ENCODE measurements around the gene CTNND1. TPM values are rescaled to one million over a fixed set of nuclear protein-coding genes. Genes with fewer than 3 reads are reported as not detected.

The CTNND1 gene
- total and polyA plus RNA-seq, 2 experiments from 2014 or later, result 39.1 to 136 TPM

GRCh38 chr11:57771365-57771764 lies 9.8 kb downstream of the CTNND1 start:
- H3K27ac ChIP-seq (ENCODE audit: low read depth), result no peak overlapping the region
- H3K4me1 ChIP-seq (ENCODE audit: insufficient read depth), result peaks cover 14% of the 10 kb centered on the region
- no peak overlapping the region for H3K4me3 ChIP-seq
- no peaks in the 10 kb centered on the region for H3K9me3 Mint-ChIP-seq
- DNase-seq (ENCODE audit: low spot score), result no peak
- no peak for ATAC-seq
- no peaks in the 10 kb centered on the region for H3K27me3 ChIP-seq (ENCODE audit: insufficient read depth)
- H3K4me2 ChIP-seq, result no peak overlapping the region
- H3K79me2 ChIP-seq (replicated peaks; ENCODE audit: insufficient read depth), result peaks cover 100% of the 10 kb centered on the region
- no peaks in the 10 kb centered on the region for H3K36me3 ChIP-seq (ENCODE audit: insufficient read depth)
- peaks cover 40% of the 10 kb centered on the region for H3K4me1 Mint-ChIP-seq
- no peak overlapping the region for H3K27ac Mint-ChIP-seq
- H3K4me3 Mint-ChIP-seq, result no peak overlapping the region; the same call in 2 of the 3 replicates
- peaks cover 35% of the 10 kb centered on the region for H4K20me1 ChIP-seq (replicated peaks; ENCODE audit: insufficient read depth)
- no peaks in the 10 kb centered on the region for H3K9me2 ChIP-seq (ENCODE audit: insufficient read depth)
- no peaks in the 10 kb centered on the region for H3F3A ChIP-seq (replicated peaks; ENCODE audit: low read depth)
- no peak overlapping the region for H2AFZ ChIP-seq
- TF ChIP-seq, protein P1, sequence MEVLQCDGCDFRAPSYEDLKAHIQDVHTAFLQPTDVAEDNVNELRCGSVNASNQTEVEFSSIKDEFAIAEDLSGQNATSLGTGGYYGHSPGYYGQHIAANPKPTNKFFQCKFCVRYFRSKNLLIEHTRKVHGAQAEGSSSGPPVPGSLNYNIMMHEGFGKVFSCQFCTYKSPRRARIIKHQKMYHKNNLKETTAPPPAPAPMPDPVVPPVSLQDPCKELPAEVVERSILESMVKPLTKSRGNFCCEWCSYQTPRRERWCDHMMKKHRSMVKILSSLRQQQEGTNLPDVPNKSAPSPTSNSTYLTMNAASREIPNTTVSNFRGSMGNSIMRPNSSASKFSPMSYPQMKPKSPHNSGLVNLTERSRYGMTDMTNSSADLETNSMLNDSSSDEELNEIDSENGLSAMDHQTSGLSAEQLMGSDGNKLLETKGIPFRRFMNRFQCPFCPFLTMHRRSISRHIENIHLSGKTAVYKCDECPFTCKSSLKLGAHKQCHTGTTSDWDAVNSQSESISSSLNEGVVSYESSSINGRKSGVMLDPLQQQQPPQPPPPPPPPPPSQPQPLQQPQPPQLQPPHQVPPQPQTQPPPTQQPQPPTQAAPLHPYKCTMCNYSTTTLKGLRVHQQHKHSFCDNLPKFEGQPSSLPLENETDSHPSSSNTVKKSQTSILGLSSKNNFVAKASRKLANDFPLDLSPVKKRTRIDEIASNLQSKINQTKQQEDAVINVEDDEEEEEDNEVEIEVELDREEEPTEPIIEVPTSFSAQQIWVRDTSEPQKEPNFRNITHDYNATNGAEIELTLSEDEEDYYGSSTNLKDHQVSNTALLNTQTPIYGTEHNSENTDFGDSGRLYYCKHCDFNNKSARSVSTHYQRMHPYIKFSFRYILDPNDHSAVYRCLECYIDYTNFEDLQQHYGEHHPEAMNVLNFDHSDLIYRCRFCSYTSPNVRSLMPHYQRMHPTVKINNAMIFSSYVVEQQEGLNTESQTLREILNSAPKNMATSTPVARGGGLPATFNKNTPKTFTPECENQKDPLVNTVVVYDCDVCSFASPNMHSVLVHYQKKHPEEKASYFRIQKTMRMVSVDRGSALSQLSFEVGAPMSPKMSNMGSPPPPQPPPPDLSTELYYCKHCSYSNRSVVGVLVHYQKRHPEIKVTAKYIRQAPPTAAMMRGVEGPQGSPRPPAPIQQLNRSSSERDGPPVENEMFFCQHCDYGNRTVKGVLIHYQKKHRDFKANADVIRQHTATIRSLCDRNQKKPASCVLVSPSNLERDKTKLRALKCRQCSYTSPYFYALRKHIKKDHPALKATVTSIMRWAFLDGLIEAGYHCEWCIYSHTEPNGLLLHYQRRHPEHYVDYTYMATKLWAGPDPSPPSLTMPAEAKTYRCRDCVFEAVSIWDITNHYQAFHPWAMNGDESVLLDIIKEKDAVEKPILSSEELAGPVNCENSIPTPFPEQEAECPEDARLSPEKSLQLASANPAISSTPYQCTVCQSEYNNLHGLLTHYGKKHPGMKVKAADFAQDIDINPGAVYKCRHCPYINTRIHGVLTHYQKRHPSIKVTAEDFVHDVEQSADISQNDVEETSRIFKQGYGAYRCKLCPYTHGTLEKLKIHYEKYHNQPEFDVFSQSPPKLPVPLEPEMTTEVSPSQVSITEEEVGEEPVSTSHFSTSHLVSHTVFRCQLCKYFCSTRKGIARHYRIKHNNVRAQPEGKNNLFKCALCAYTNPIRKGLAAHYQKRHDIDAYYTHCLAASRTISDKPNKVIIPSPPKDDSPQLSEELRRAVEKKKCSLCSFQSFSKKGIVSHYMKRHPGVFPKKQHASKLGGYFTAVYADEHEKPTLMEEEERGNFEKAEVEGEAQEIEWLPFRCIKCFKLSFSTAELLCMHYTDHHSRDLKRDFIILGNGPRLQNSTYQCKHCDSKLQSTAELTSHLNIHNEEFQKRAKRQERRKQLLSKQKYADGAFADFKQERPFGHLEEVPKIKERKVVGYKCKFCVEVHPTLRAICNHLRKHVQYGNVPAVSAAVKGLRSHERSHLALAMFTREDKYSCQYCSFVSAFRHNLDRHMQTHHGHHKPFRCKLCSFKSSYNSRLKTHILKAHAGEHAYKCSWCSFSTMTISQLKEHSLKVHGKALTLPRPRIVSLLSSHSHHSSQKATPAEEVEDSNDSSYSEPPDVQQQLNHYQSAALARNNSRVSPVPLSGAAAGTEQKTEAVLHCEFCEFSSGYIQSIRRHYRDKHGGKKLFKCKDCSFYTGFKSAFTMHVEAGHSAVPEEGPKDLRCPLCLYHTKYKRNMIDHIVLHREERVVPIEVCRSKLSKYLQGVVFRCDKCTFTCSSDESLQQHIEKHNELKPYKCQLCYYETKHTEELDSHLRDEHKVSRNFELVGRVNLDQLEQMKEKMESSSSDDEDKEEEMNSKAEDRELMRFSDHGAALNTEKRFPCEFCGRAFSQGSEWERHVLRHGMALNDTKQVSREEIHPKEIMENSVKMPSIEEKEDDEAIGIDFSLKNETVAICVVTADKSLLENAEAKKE (CRISPR knock-in tag; IDR thresholded peaks at IDR 0.05), result no peak
- no peak for TF ChIP-seq EZH2phosphoT487 (IDR thresholded peaks at IDR 0.05; ENCODE audit: unreplicated experiment)
- TF ChIP-seq EZH2 (IDR thresholded peaks at IDR 0.05; ENCODE audit: low read depth, unreplicated experiment), result no peak
- H3K36me3 Mint-ChIP-seq (ENCODE audit: low read depth), result peaks cover 16% of the 10 kb centered on the region
- peaks cover 13% of the 10 kb centered on the region for H3K27me3 Mint-ChIP-seq (ENCODE audit: insufficient read depth, low read depth, poor library complexity)

GRCh38 chr11:57772562-57772961 lies 11.0 kb downstream of the CTNND1 start:
- no peaks in the 10 kb centered on the region for H3K9me2 ChIP-seq (ENCODE audit: insufficient read depth)
- DNase-seq (ENCODE audit: low spot score), result no peak
- H3K27ac ChIP-seq (ENCODE audit: low read depth), result no peak overlapping the region
- no peak for ATAC-seq
- H4K20me1 ChIP-seq (replicated peaks; ENCODE audit: insufficient read depth), result peaks cover 30% of the 10 kb centered on the region
- peaks cover 48% of the 10 kb centered on the region for H3K4me1 Mint-ChIP-seq
- H3K27me3 Mint-ChIP-seq (ENCODE audit: insufficient read depth, low read depth, poor library complexity), result peaks cover 13% of the 10 kb centered on the region
- no peaks in the 10 kb centered on the region; the same call in 1 of the 2 replicates for H3F3A ChIP-seq (replicated peaks; ENCODE audit: low read depth)
- peaks cover 7% of the 10 kb centered on the region for H3K36me3 Mint-ChIP-seq (ENCODE audit: low read depth)
- H3K4me3 Mint-ChIP-seq, result no peak overlapping the region; the same call in 2 of the 3 replicates
- H3K79me2 ChIP-seq (replicated peaks; ENCODE audit: insufficient read depth), result peaks cover 100% of the 10 kb centered on the region
- no peaks in the 10 kb centered on the region for H3K36me3 ChIP-seq (ENCODE audit: insufficient read depth)
- H3K27ac Mint-ChIP-seq, result no peak overlapping the region
- no peaks in the 10 kb centered on the region for H3K27me3 ChIP-seq (ENCODE audit: insufficient read depth)
- no peak overlapping the region for H3K4me3 ChIP-seq
- no peak overlapping the region for H2AFZ ChIP-seq
- peaks cover 26% of the 10 kb centered on the region for H3K4me1 ChIP-seq (ENCODE audit: insufficient read depth)
- H3K9me3 Mint-ChIP-seq, result no peaks in the 10 kb centered on the region
- H3K4me2 ChIP-seq, result no peak overlapping the region
- TF ChIP-seq NANOG (IDR thresholded peaks at IDR 0.05; ENCODE audit: borderline replicate concordance) (no peak), STAT1 (IDR thresholded peaks at IDR 0.05; ENCODE audit: unreplicated experiment) (no peak), POLR2AphosphoS5 (IDR thresholded peaks at IDR 0.05; ENCODE audit: low read depth) (no peak)
- TF ChIP-seq, protein P2, sequence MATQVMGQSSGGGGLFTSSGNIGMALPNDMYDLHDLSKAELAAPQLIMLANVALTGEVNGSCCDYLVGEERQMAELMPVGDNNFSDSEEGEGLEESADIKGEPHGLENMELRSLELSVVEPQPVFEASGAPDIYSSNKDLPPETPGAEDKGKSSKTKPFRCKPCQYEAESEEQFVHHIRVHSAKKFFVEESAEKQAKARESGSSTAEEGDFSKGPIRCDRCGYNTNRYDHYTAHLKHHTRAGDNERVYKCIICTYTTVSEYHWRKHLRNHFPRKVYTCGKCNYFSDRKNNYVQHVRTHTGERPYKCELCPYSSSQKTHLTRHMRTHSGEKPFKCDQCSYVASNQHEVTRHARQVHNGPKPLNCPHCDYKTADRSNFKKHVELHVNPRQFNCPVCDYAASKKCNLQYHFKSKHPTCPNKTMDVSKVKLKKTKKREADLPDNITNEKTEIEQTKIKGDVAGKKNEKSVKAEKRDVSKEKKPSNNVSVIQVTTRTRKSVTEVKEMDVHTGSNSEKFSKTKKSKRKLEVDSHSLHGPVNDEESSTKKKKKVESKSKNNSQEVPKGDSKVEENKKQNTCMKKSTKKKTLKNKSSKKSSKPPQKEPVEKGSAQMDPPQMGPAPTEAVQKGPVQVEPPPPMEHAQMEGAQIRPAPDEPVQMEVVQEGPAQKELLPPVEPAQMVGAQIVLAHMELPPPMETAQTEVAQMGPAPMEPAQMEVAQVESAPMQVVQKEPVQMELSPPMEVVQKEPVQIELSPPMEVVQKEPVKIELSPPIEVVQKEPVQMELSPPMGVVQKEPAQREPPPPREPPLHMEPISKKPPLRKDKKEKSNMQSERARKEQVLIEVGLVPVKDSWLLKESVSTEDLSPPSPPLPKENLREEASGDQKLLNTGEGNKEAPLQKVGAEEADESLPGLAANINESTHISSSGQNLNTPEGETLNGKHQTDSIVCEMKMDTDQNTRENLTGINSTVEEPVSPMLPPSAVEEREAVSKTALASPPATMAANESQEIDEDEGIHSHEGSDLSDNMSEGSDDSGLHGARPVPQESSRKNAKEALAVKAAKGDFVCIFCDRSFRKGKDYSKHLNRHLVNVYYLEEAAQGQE (IDR thresholded peaks at IDR 0.05; ENCODE audit: unreplicated experiment), result no peak
- TF ChIP-seq, protein P3, sequence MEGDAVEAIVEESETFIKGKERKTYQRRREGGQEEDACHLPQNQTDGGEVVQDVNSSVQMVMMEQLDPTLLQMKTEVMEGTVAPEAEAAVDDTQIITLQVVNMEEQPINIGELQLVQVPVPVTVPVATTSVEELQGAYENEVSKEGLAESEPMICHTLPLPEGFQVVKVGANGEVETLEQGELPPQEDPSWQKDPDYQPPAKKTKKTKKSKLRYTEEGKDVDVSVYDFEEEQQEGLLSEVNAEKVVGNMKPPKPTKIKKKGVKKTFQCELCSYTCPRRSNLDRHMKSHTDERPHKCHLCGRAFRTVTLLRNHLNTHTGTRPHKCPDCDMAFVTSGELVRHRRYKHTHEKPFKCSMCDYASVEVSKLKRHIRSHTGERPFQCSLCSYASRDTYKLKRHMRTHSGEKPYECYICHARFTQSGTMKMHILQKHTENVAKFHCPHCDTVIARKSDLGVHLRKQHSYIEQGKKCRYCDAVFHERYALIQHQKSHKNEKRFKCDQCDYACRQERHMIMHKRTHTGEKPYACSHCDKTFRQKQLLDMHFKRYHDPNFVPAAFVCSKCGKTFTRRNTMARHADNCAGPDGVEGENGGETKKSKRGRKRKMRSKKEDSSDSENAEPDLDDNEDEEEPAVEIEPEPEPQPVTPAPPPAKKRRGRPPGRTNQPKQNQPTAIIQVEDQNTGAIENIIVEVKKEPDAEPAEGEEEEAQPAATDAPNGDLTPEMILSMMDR (conservative IDR thresholded peaks at IDR 0.05; ENCODE audit: low read depth in 2 of 2), result no peak

Measured in GM23338 (cell line).